Upper lobe of left lung (tissue), 6 donors: Measurements from ENCODE around the gene SCP2. TPM values are rescaled to one million over a fixed set of nuclear protein-coding genes. Genes with fewer than 3 reads are reported as not detected.

Experiments used
- ATAC-seq, 2 donors: fragments of 200-7000 bp; cut with Tn5 transposase; one replicate each; pipeline ENCODE4 v1.9.1; 2022; ENCODE audit warnings: mild to moderate bottlenecking in 2 of 2, moderate library complexity in 2 of 2; ENCODE audit not compliant: low FRiP score in 2 of 2
- DNase-seq, 2 donors: peaks; one replicate each; pipeline ENCODE4 v3.0.0-alpha.2; 2019 to 2020
- H3K27ac ChIP-seq, 4 donors: fragments of 200-600 bp; sonication (generic); one replicate each; pipeline ENCODE4 v1.5.1; 2016 to 2019
- H3K27me3 ChIP-seq, 4 donors: fragments of 200-600 bp; sonication (generic); one replicate each; pipeline ENCODE4 v1.5.1; 2017 to 2019
- H3K36me3 ChIP-seq, 4 donors: fragments of 200-600 bp; sonication (generic); one replicate each; pipeline ENCODE4 v1.5.1; 2016 to 2019
- H3K4me1 ChIP-seq, 4 donors: fragments of 200-600 bp; sonication (generic); one replicate each; pipeline ENCODE4 v1.5.1; 2018 to 2019
- H3K4me3 ChIP-seq, 4 donors: fragments of 200-600 bp; sonication (generic); one replicate each; pipeline ENCODE4 v1.5.1; 2017 to 2019; ENCODE audit warnings: mild to moderate bottlenecking in 2 of 4, moderate library complexity in 1 of 4
- H3K9me3 ChIP-seq, 4 donors: fragments of 200-600 bp; sonication (generic); one replicate each; pipeline ENCODE4 v1.5.1; 2018 to 2019
- CTCF ChIP-seq, 6 experiments: fragments of 450-650 bp in 4 of 6; fragments of 200-600 bp in 2 of 6; sonication (generic) in 2 of 6; IDR thresholded peaks; one replicate each; pipeline ENCODE4 v1.5.1; 2016 to 2019; ENCODE audit warnings: antibody characterized with exemption in 6 of 6
- EP300 ChIP-seq, 4 donors: sonication (generic); formaldehyde crosslinking; IDR thresholded peaks; one replicate each; pipeline ENCODE4 v1.5.1; 2017; ENCODE audit warnings: antibody characterized with exemption in 4 of 4, control low read depth in 2 of 4
- POLR2A ChIP-seq, 4 donors: fragments of 450-650 bp; IDR thresholded peaks; one replicate each; pipeline ENCODE4 v1.5.1; 2016 to 2017; ENCODE audit warnings: antibody characterized with exemption in 4 of 4, mild to moderate bottlenecking in 2 of 4
- POLR2AphosphoS5 ChIP-seq, 2 donors: sonication (generic); formaldehyde crosslinking; IDR thresholded peaks; one replicate each; pipeline ENCODE4 v1.5.1; 2017; ENCODE audit warnings: antibody characterized with exemption in 2 of 2
- WGBS, 2 donors: methylation state at CpG; one replicate each; pipeline ENCODE4 v1.1.5; 2017 to 2018; 5-methylcytosine and 5-hydroxymethylcytosine counted together
- total RNA-seq, 6 donors: library from RNA; depleted of rRNA in 4 of 6; stranded (reverse); fragments of >200 nt in 4 of 6; gene quantifications; one replicate each; pipeline versions ENCODE4 v1.1.0 to v1.2.1, GENCODE V29; 2016 to 2021
- donor health status: DM: no; HTN: no; CAD: no; lungs with moderate emphysema.
- donor health status: DM: no; HTN: yes; CAD: no; lungs with severe emphysema.

The SCP2 gene
- total RNA-seq, 6 donors from 2014 or later = 52.4 to 173 (median 131) TPM

- peak in 1 of 2 donors; percentile 28 for ATAC-seq
- no peak overlapping the region for H3K27ac ChIP-seq
- H3K4me1 ChIP-seq = peaks cover 3 to 11% (median 6%) of the 10 kb centered on the region in 4 donors
- no peaks in the 10 kb centered on the region for H3K9me3 ChIP-seq
- H3K4me3 ChIP-seq = no peak overlapping the region
- H3K27me3 ChIP-seq = no peaks in the 10 kb centered on the region
- WGBS, 2 donors = 83 to 89% methylated on average over 14 to 25 of the region's 26 CpGs
- DNase-seq = peak; percentile 48 to 76
- H3K36me3 ChIP-seq = no peaks in the 10 kb centered on the region
- TF ChIP-seq POLR2A (IDR thresholded peaks at IDR 0.05) (no peak), CTCF (IDR thresholded peaks at IDR 0.05) (no peak), EP300 (IDR thresholded peaks at IDR 0.05) (no peak), POLR2AphosphoS5 (IDR thresholded peaks at IDR 0.05) (no peak)
These were observed 165.0 kb downstream of the SCP2 start for GRCh38 chr1:53091841-53092645.

- DNase-seq (peak in 1 of 2 donors; percentile 67), ATAC-seq (no peak)
- WGBS, 2 donors = 82 to 91% methylated on average over 13 to 32 of the region's 33 CpGs
- H3K27me3 ChIP-seq = no peaks in the 10 kb centered on the region
- peaks cover 3 to 11% (median 6%) of the 10 kb centered on the region in 4 donors for H3K4me1 ChIP-seq
- TF ChIP-seq POLR2AphosphoS5 (IDR thresholded peaks at IDR 0.05) (no peak), CTCF (IDR thresholded peaks at IDR 0.05) (no peak), EP300 (IDR thresholded peaks at IDR 0.05) (no peak), POLR2A (IDR thresholded peaks at IDR 0.05) (no peak)
- H3K36me3 ChIP-seq = no peaks in the 10 kb centered on the region
- H3K4me3 ChIP-seq = no peak overlapping the region
- H3K27ac ChIP-seq = no peak overlapping the region
- no peaks in the 10 kb centered on the region for H3K9me3 ChIP-seq
These were observed 165.8 kb downstream of the SCP2 start for GRCh38 chr1:53092659-53093450.

GRCh38 chr1:53093451-53093754, 166.3 kb downstream of the SCP2 start:
- H3K9me3 ChIP-seq = no peaks in the 10 kb centered on the region
- ATAC-seq (no peak), DNase-seq (no peak)
- no peaks in the 10 kb centered on the region for H3K36me3 ChIP-seq
- peaks cover 3 to 11% (median 6%) of the 10 kb centered on the region in 4 donors for H3K4me1 ChIP-seq
- WGBS, 2 donors = 84 to 92% methylated on average over 8 of the region's 8 CpGs
- no peak overlapping the region for H3K27ac ChIP-seq
- H3K4me3 ChIP-seq = no peak overlapping the region
- TF ChIP-seq POLR2AphosphoS5 (IDR thresholded peaks at IDR 0.05) = no peak
- no peaks in the 10 kb centered on the region for H3K27me3 ChIP-seq

GRCh38 chr1:53093778-53094532, 166.9 kb downstream of the SCP2 start:
- 90 to 92% methylated on average over 16 to 20 of the region's 20 CpGs for WGBS, 2 donors
- Histone ChIP-seq H3K4me3 (no peak overlapping the region), H3K36me3 (no peaks in the 10 kb centered on the region), H3K4me1 (peaks cover 3 to 11% (median 6%) of the 10 kb centered on the region in 4 donors), H3K9me3 (no peaks in the 10 kb centered on the region), H3K27ac (no peak overlapping the region), H3K27me3 (no peaks in the 10 kb centered on the region)
- no peak for DNase-seq
- TF ChIP-seq CTCF (IDR thresholded peaks at IDR 0.05) (no peak), POLR2A (IDR thresholded peaks at IDR 0.05) (no peak), EP300 (IDR thresholded peaks at IDR 0.05) (no peak), POLR2AphosphoS5 (IDR thresholded peaks at IDR 0.05) (no peak)
- no peak for ATAC-seq

GRCh38 chr1:53094533-53094919, 167.4 kb downstream of the SCP2 start:
- Histone ChIP-seq H3K27ac (no peak overlapping the region), H3K4me3 (no peak overlapping the region), H3K4me1 (peaks cover 3 to 11% (median 6%) of the 10 kb centered on the region in 4 donors), H3K9me3 (no peaks in the 10 kb centered on the region), H3K36me3 (no peaks in the 10 kb centered on the region), H3K27me3 (no peaks in the 10 kb centered on the region)
- DNase-seq (peak in 1 of 2 donors; percentile 66), ATAC-seq (no peak)
- 76% methylated on average over 13 of the region's 13 CpGs; no CpG with 5 or more reads in 1 of the 2 donors for WGBS, 2 donors
- TF ChIP-seq EP300 (IDR thresholded peaks at IDR 0.05) (no peak), POLR2AphosphoS5 (IDR thresholded peaks at IDR 0.05) (no peak), CTCF (IDR thresholded peaks at IDR 0.05) (no peak), POLR2A (IDR thresholded peaks at IDR 0.05) (no peak)
